KMS-11 (cell line): ENCODE results near the gene RPE.

Experiments
- H2AFZ ChIP-seq: fragments of 200-600 bp; sonication (generic); 2 replicates; pipeline ENCODE4 v1.6.1; 2016; ENCODE audit warnings: antibody characterized with exemption, mixed run types, low read depth
- H3K27ac ChIP-seq: fragments of 200-600 bp; sonication (generic); 2 replicates; pipeline ENCODE4 v1.6.1; 2016; ENCODE audit warnings: mild to moderate bottlenecking, mixed run types
- H3K27me3 ChIP-seq: fragments of 200-600 bp; sonication (generic); 2 replicates; pipeline ENCODE4 v1.6.1; 2017; ENCODE audit warnings: mild to moderate bottlenecking, low read depth, mixed run types, moderate library complexity; ENCODE audit not compliant: insufficient read depth
- H3K36me3 ChIP-seq: fragments of 200-600 bp; sonication (generic); 2 replicates; pipeline ENCODE4 v1.6.1; 2017; ENCODE audit warnings: mild to moderate bottlenecking, mixed run types; ENCODE audit not compliant: insufficient read depth
- H3K4me1 ChIP-seq: fragments of 200-600 bp; sonication (generic); 2 replicates; pipeline ENCODE4 v1.6.1; 2016; ENCODE audit warnings: mild to moderate bottlenecking, low read depth, mixed run types; ENCODE audit not compliant: poor library complexity, severe bottlenecking
- H3K4me2 ChIP-seq: fragments of 200-600 bp; sonication (generic); 2 replicates; pipeline ENCODE4 v1.7.0; 2016; ENCODE audit warnings: mild to moderate bottlenecking, mixed run types
- H3K4me3 ChIP-seq: fragments of 200-600 bp; sonication (generic); IDR thresholded peaks from 2 replicates; pipeline ENCODE4 v1.6.1; 2017; ENCODE audit warnings: low read depth, low read length, mixed read lengths; ENCODE audit not compliant: insufficient read depth
- H3K79me2 ChIP-seq: fragments of 200-600 bp; sonication (generic); 2 replicates; pipeline ENCODE4 v1.6.1; 2016; ENCODE audit warnings: low read depth, mixed run types; ENCODE audit not compliant: insufficient read depth
- H3K9ac ChIP-seq: fragments of 200-600 bp; sonication (generic); 2 replicates; pipeline ENCODE4 v1.6.1; 2016; ENCODE audit warnings: mild to moderate bottlenecking, mixed run types
- H4K20me1 ChIP-seq: fragments of 200-600 bp; sonication (generic); 2 replicates; pipeline ENCODE4 v1.6.1; 2016; ENCODE audit warnings: mild to moderate bottlenecking, mixed run types; ENCODE audit not compliant: insufficient read depth
- CTCF ChIP-seq: fragments of 200-600 bp; sonication (generic); conservative IDR thresholded peaks from 2 replicates; pipeline ENCODE4 v1.6.1; 2017; ENCODE audit warnings: low read depth, mild to moderate bottlenecking, antibody characterized with exemption, low read length, moderate library complexity, mixed read lengths

The RPE gene

GRCh38 chr2:209970711-209971110, 31.7 kb upstream of the RPE start:
- Histone ChIP-seq H2AFZ (no peak overlapping the region), H4K20me1 (no peaks in the 10 kb centered on the region), H3K27me3 (no peaks in the 10 kb centered on the region), H3K79me2 (no peaks in the 10 kb centered on the region), H3K27ac (no peak overlapping the region), H3K4me1 (no peaks in the 10 kb centered on the region), H3K9ac (no peak overlapping the region), H3K4me3 (no peak overlapping the region), H3K4me2 (no peak overlapping the region), H3K36me3 (no peaks in the 10 kb centered on the region)
- TF ChIP-seq CTCF = no peak

- H3K9ac ChIP-seq = no peak overlapping the region
- no peaks in the 10 kb centered on the region for H3K79me2 ChIP-seq
- H3K4me3 ChIP-seq = no peak overlapping the region
- no peak for TF ChIP-seq CTCF
- H3K27ac ChIP-seq = no peak overlapping the region
- H4K20me1 ChIP-seq = no peaks in the 10 kb centered on the region
- H3K4me1 ChIP-seq = no peaks in the 10 kb centered on the region
- no peak overlapping the region for H2AFZ ChIP-seq
- no peaks in the 10 kb centered on the region for H3K27me3 ChIP-seq
- no peaks in the 10 kb centered on the region for H3K36me3 ChIP-seq
- no peak overlapping the region for H3K4me2 ChIP-seq
These were observed 29.1 kb upstream of the RPE start for GRCh38 chr2:209973328-209973727.

DNA sequence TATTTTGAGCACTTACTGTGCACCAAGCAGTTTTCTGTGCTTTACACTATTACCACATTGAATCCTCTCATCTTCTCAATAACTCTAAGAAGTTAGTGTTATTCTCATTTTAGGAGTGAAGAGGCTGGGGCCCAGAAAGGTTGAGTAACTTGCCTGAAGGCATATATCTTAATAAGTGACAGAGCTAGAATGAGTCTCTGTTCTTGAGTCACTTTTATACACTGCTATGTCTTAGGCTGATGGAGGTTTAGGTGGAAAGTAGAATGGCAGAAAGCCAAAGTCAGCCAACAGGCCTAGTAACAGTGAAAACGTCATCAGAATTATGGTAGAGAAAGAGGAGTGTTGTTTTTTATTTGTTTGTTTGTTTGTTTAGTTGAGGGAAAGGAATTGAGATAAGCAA, 27.9 kb upstream of the RPE start:
- H3K36me3 ChIP-seq = no peaks in the 10 kb centered on the region
- H2AFZ ChIP-seq = no peak overlapping the region
- no peak overlapping the region for H3K4me2 ChIP-seq
- H3K9ac ChIP-seq = no peak overlapping the region
- no peak overlapping the region for H3K27ac ChIP-seq
- H3K4me3 ChIP-seq = no peak overlapping the region
- no peaks in the 10 kb centered on the region for H4K20me1 ChIP-seq
- no peaks in the 10 kb centered on the region for H3K4me1 ChIP-seq
- no peak for TF ChIP-seq CTCF
- H3K79me2 ChIP-seq = no peaks in the 10 kb centered on the region
- no peaks in the 10 kb centered on the region for H3K27me3 ChIP-seq

GRCh38 chr2:209976698-209977385, 25.6 kb upstream of the RPE start:
- TF ChIP-seq CTCF = no peak
- H3K27ac ChIP-seq = no peak overlapping the region
- no peaks in the 10 kb centered on the region for H3K79me2 ChIP-seq
- no peak overlapping the region for H3K4me2 ChIP-seq
- H3K36me3 ChIP-seq = no peaks in the 10 kb centered on the region
- no peaks in the 10 kb centered on the region for H3K27me3 ChIP-seq
- H4K20me1 ChIP-seq = no peaks in the 10 kb centered on the region
- H2AFZ ChIP-seq = no peak overlapping the region
- H3K4me3 ChIP-seq = no peak overlapping the region
- H3K9ac ChIP-seq = no peak overlapping the region
- no peaks in the 10 kb centered on the region for H3K4me1 ChIP-seq
